Ishikawa (cell line): ENCODE measurements around the gene RLF.

Experiments
- EGR1 ChIP-seq: IDR thresholded peaks from 2 replicates; pipeline ENCODE4 v1.6.1; 2012
- EP300 ChIP-seq: IDR thresholded peaks from 2 replicates; pipeline ENCODE4 v1.6.1; 2012; ENCODE audit warnings: borderline replicate concordance
- REST ChIP-seq: IDR thresholded peaks from 2 replicates; pipeline ENCODE4 v1.6.1; 2012; ENCODE audit warnings: low read depth, mild to moderate bottlenecking
- TCF12 ChIP-seq: IDR thresholded peaks from 2 replicates; pipeline ENCODE4 v1.6.1; 2012; ENCODE audit warnings: low read depth
- USF1 ChIP-seq: IDR thresholded peaks from 2 replicates; pipeline ENCODE4 v1.6.1; 2012

- no peak for TF ChIP-seq USF1
- TF ChIP-seq REST = no peak
- no peak for TF ChIP-seq EP300
- TF ChIP-seq EGR1 = no peak
- TF ChIP-seq TCF12 = no peak
Observed at GRCh38 chr1:40141878-40142535, 19.2 kb upstream of the RLF start.
